ENCODE results near the gene CHMP2B.

Gene CHMP2B

GRCh38 chr3:87196879-87197278 lies 30.2 kb upstream of the CHMP2B start:
- TF ChIP-seq, protein P1, sequence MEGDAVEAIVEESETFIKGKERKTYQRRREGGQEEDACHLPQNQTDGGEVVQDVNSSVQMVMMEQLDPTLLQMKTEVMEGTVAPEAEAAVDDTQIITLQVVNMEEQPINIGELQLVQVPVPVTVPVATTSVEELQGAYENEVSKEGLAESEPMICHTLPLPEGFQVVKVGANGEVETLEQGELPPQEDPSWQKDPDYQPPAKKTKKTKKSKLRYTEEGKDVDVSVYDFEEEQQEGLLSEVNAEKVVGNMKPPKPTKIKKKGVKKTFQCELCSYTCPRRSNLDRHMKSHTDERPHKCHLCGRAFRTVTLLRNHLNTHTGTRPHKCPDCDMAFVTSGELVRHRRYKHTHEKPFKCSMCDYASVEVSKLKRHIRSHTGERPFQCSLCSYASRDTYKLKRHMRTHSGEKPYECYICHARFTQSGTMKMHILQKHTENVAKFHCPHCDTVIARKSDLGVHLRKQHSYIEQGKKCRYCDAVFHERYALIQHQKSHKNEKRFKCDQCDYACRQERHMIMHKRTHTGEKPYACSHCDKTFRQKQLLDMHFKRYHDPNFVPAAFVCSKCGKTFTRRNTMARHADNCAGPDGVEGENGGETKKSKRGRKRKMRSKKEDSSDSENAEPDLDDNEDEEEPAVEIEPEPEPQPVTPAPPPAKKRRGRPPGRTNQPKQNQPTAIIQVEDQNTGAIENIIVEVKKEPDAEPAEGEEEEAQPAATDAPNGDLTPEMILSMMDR (IDR thresholded peaks at IDR 0.05; ENCODE audit: extremely low read depth, missing control alignments): no peak
- DNase-seq (ENCODE audit: low spot score): no peak

DNA sequence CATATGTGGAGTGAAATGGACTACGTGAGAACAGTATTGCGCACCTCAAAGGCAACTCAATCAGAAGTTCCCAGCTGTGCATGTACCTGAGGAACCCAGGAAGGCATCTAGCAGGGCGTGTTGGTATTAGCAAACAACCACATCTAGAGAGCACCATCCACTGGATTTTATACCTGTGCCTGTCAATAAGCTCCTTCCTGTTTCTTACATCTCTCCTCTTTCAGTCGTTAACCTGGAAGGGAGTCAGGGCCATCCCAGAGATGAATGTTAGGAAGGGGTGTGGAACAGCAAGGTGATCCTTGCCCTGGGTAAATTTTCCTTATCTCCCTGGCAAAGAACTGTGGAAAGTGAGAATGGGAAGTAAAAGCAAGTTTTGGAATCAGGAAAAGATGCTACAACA lies 29.6 kb upstream of the CHMP2B start:
- TF ChIP-seq, protein P1 (IDR thresholded peaks at IDR 0.05; ENCODE audit: extremely low read depth, missing control alignments): no peak
- DNase-seq (ENCODE audit: low spot score): no peak

DNA sequence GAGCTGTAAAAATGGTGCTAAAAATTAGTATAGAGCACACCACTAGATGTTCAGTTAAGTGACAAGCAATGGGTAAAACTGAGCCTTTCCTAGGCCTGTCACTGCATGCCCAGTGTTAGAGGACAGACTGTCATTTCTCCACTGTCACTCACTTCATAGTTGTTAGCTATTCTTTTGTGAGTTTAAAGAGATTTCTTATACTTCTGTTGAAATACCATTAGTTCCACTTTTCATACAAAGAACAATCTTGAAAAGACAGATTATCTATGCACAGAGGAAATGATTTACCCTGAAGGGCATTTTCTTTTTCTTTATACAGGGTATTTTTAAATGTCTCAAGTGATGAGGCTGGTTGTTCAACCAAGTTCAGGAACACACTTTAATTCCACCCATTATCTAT lies 28.3 kb upstream of the CHMP2B start:
- TF ChIP-seq, protein P1 (IDR thresholded peaks at IDR 0.05; ENCODE audit: extremely low read depth, missing control alignments): no peak
- DNase-seq (ENCODE audit: low spot score): no peak

DNA sequence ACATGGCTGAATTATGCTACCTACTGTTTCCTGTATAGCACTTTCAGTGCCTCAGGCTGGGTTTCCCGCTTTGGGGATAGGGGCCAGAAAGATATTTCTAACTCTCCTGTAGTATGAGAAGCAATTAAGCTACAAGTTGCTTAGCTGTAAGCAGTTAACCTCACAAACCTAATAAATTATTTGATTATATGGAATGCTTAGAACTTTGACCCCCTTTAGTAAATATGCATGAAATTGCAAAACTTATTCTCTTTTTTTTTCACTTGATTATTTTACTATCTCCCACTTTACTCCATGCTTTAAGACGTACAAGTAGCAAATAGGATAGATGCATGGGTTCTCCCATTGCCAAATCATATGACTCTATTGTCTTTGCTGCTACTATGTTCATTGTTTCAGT lies 27.5 kb upstream of the CHMP2B start:
- DNase-seq (ENCODE audit: low spot score): no peak
- TF ChIP-seq, protein P1 (IDR thresholded peaks at IDR 0.05; ENCODE audit: extremely low read depth, missing control alignments): no peak

DNA sequence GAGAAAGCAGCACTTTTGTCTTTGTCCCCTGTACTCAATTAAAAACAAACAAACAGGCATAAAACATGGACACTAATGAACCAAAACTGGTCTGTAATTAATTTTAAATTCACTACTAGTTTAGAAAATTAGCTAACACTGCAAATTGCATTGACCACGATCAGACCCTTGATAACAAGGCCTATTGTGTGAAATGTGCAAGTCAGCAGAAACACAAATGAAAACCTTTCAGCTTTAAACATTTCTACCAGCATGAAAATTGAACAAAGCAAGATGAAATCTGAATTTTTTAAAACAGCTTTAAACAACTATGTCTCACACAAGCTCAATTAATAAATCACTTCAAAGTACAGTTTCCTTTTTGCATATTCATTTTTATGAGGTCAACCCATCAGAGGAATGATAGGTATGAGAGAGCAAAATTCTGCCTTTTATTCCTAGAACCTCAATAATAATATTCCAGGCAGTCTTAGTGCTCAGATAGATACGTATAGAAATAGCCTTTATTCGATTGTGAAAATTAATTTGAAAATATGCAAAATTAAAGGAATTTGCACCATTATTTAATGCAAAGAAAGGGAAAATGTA lies 27.0 kb upstream of the CHMP2B start:
- TF ChIP-seq, protein P1 (IDR thresholded peaks at IDR 0.05; ENCODE audit: extremely low read depth, missing control alignments): no peak

DNA sequence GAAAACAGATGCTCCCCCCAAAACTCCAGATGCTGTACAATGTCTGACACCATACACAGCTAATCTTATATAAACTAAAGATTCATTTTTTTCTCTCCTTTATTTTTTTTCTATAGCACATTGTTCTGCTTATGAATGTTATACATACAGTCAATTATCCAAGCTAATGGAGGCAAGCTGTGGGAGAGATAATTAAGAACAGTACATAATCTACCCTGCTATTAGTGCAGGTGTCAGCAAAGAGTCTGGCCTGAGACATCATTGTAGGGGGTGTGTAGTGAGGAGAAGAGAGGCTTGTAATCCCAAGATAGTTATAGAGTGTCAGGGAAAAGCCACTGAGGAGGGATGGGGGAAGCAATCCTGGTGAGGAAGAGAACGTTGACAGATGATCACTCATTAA lies 25.4 kb upstream of the CHMP2B start:
- TF ChIP-seq, protein P1 (IDR thresholded peaks at IDR 0.05; ENCODE audit: extremely low read depth, missing control alignments): no peak
- no peak for DNase-seq (ENCODE audit: low spot score)

More for the DNA sequence above, 27.0 kb upstream of the CHMP2B start:
- no peak for DNase-seq (ENCODE audit: low spot score)

- TF ChIP-seq, protein P1 (IDR thresholded peaks at IDR 0.05; ENCODE audit: extremely low read depth, missing control alignments): no peak
- no peak for DNase-seq (ENCODE audit: low spot score)
Measured at GRCh38 chr3:87203809-87204208, 23.3 kb upstream of the CHMP2B start.

Data from GM20000 (cell line).